HepG2 (cell line): ENCODE measurements around the gene CASKIN1. TPM values are rescaled to one million over a fixed set of nuclear protein-coding genes. Genes with fewer than 3 reads are reported as not detected.
A peak's percentile ranks its signal among the peaks of the same experiment; 100 is the strongest.

ENCODE experiments used
- ATAC-seq: fragments of 200-7000 bp; cut with Tn5 transposase; 3 replicates; pipeline ENCODE4 v1.9.1; 2020; ENCODE audit warnings: mild to moderate bottlenecking, moderate library complexity
- BruUV-seq: library from RNA; stranded (reverse); fragments of 400-500 nt; replicated peaks from 2 replicates; lab custom pipeline; 2021; lab: Mats Ljungman, UMichigan
- CTCF ChIA-PET: fragments of 300-600 bp; formaldehyde crosslinking; extraction: SDS; loops from one replicate; lab custom pipeline; 2021; ENCODE audit warnings: low total read pairs, inconsistent platforms, low intra/inter-chr PET ratio; lab: Yijun Ruan, JAX
- POLR2A ChIA-PET: fragments of 350-600 bp; sonication (Branson Sonifier 250); formaldehyde crosslinking; loops from one replicate; lab custom pipeline; 2020; ENCODE audit warnings: antibody characterized with exemption, inconsistent platforms; lab: Yijun Ruan, JAX
- DNase-seq: peaks from one replicate; pipeline ENCODE4 v3.0.0-alpha.2; 2015; ENCODE audit warnings: low spot score
- FAIRE-seq: peaks from 3 replicates; lab custom pipeline; 2011; peaks lifted over from hg19 to GRCh38; lab: Jason Lieb, UNC
- H2AFZ ChIP-seq: one replicate; pipeline ENCODE4 v1.6.1; 2011; ENCODE audit warnings: low read length, inconsistent platforms
- H3K27ac ChIP-seq: fragments of 300-600 bp; 3 replicates; pipeline ENCODE4 v1.8.0; 2011; ENCODE audit warnings: mixed run types, mild to moderate bottlenecking, mixed read lengths, low read length, inconsistent platforms; ENCODE audit not compliant: insufficient read depth; ENCODE audit errors: extremely low read length
- H3K27me3 ChIP-seq, 2 experiments: fragments of 200-600 bp in 1 of 2; 2 replicates in 1 of 2; 3 replicates in 1 of 2; pipeline versions ENCODE4 v1.6.0 to v1.8.0; 2011; ENCODE audit warnings: low read length in 2 of 2, mild to moderate bottlenecking in 2 of 2, moderate library complexity in 2 of 2, inconsistent platforms in 1 of 2; ENCODE audit not compliant: insufficient read depth in 2 of 2, control insufficient read depth in 1 of 2
- H3K36me3 ChIP-seq, 2 experiments: fragments of 200-600 bp in 1 of 2; replicated peaks in 1 of 2; 2 replicates in 1 of 2; 3 replicates in 1 of 2; pipeline versions ENCODE4 v1.5.1 to v1.8.0; 2011; ENCODE audit warnings: low read length in 2 of 2, inconsistent platforms in 1 of 2; ENCODE audit not compliant: insufficient read depth in 2 of 2, control insufficient read depth in 1 of 2
- H3K4me1 ChIP-seq: 2 replicates; pipeline ENCODE4 v1.5.1; 2012; ENCODE audit warnings: low read length, inconsistent platforms; ENCODE audit not compliant: insufficient read depth
- H3K4me2 ChIP-seq: 2 replicates; pipeline ENCODE4 v1.6.0; 2011; ENCODE audit warnings: low read depth, low read length, inconsistent platforms
- H3K4me3 ChIP-seq, 3 experiments: fragments of 200-600 bp in 1 of 3; sonication (generic), shearing (Covaris generic) in 1 of 3; replicated peaks in 1 of 3; 2 replicates each; pipeline ENCODE4 v1.5.1; 2011 to 2016; ENCODE audit warnings: low read length in 3 of 3, inconsistent platforms in 2 of 3, low read depth in 2 of 3, mild to moderate bottlenecking in 2 of 3, control low read depth in 1 of 3, mixed read lengths in 1 of 3; ENCODE audit not compliant: insufficient read depth in 1 of 3
- H3K79me2 ChIP-seq: one replicate; pipeline ENCODE4 v1.6.1; 2011; ENCODE audit warnings: low read length, inconsistent platforms; ENCODE audit not compliant: insufficient read depth
- H3K9ac ChIP-seq: 2 replicates; pipeline ENCODE4 v1.6.0; 2011; ENCODE audit warnings: mild to moderate bottlenecking, low read depth, low read length, inconsistent platforms; ENCODE audit not compliant: insufficient read depth
- H3K9me3 ChIP-seq: 2 replicates; pipeline ENCODE4 v1.5.1; 2012; ENCODE audit warnings: mild to moderate bottlenecking, low read length
- H4K20me1 ChIP-seq: 2 replicates; pipeline ENCODE4 v1.6.0; 2011; ENCODE audit warnings: inconsistent platforms, mild to moderate bottlenecking, low read length, moderate library complexity; ENCODE audit not compliant: insufficient read depth
- AGO2 ChIP-seq: fragments of 200-400 bp; formaldehyde crosslinking; optimal IDR thresholded peaks from 2 replicates; pipeline ENCODE3; 2017; ENCODE audit warnings: mild to moderate bottlenecking, low read depth, low read length, moderate library complexity
- ATF7 ChIP-seq, 2 experiments: fragments of 450-650 bp in 1 of 2; sonication (generic) in 1 of 2; formaldehyde crosslinking in 1 of 2; IDR thresholded peaks; 2 replicates each; pipeline versions ENCODE4 v1.4.0 to v1.6.1; 2016 to 2020; ENCODE audit warnings: antibody characterized with exemption in 1 of 2, mild to moderate bottlenecking in 1 of 2, missing genetic modification reagents in 1 of 2
- HCFC1 ChIP-seq: fragments of 150-350 bp; IDR thresholded peaks from 2 replicates; pipeline ENCODE4 v1.6.1; 2014; ENCODE audit warnings: low read depth, low read length
- PHF20 ChIP-seq: sonication (generic); formaldehyde crosslinking; IDR thresholded peaks from 2 replicates; pipeline ENCODE4 v1.5.0; 2020; ENCODE audit warnings: mild to moderate bottlenecking, missing genetic modification reagents
- SMAD1 ChIP-seq: sonication (generic); formaldehyde crosslinking; IDR thresholded peaks from 2 replicates; pipeline ENCODE4 v1.4.0; 2020; ENCODE audit warnings: missing genetic modification reagents, low read depth, mild to moderate bottlenecking, borderline replicate concordance
- ZFX ChIP-seq: sonication (generic); formaldehyde crosslinking; IDR thresholded peaks from 2 replicates; pipeline ENCODE4 v1.4.0; 2020; ENCODE audit warnings: mild to moderate bottlenecking, low read depth, missing genetic modification reagents, moderate library complexity
- ZMYM2 ChIP-seq: sonication (generic); formaldehyde crosslinking; IDR thresholded peaks from 2 replicates; pipeline ENCODE4 v1.8.0; 2022; ENCODE audit warnings: mild to moderate bottlenecking, missing genetic modification reagents
- ZNF263 ChIP-seq: sonication (generic); formaldehyde crosslinking; IDR thresholded peaks from 2 replicates; pipeline ENCODE4 v1.4.0; 2020; ENCODE audit warnings: missing genetic modification reagents
- ZNF589 ChIP-seq: sonication (generic); formaldehyde crosslinking; conservative IDR thresholded peaks from 2 replicates; pipeline ENCODE4 v1.8.0; 2022; ENCODE audit warnings: mild to moderate bottlenecking, moderate library complexity, missing genetic modification reagents
- ZNF737 ChIP-seq: sonication (generic); formaldehyde crosslinking; IDR thresholded peaks from 2 replicates; pipeline ENCODE4 v1.5.0; 2020; ENCODE audit warnings: missing genetic modification reagents, mild to moderate bottlenecking, borderline replicate concordance
- ZNF773 ChIP-seq: sonication (generic); formaldehyde crosslinking; IDR thresholded peaks from 2 replicates; pipeline ENCODE4 v1.4.0; 2020; ENCODE audit warnings: missing genetic modification reagents, borderline replicate concordance
- WGBS: methylation state at CpG from one replicate; pipeline ENCODE4 v1.1.6; 2017; ENCODE audit warnings: low lambda C conversion rate; 5-methylcytosine and 5-hydroxymethylcytosine counted together
- in situ Hi-C: cut with HindIII; loops from 2 replicates; pipeline ENCODE4 v1.10.0; 2017; ENCODE audit warnings: low pct_unique_long_range_greater_than_20kb; ENCODE audit not compliant: extremely low pct_ligation_motif_present
- intact Hi-C: fragments of 100-400 bp; cut with micrococcal nuclease; formaldehyde crosslinking; loops from one replicate; pipeline ENCODE4 v1.10.0; 2022; ENCODE audit not compliant: unreplicated experiment
- polyA plus RNA-seq, 8 experiments: library from polyadenylated mRNA; depleted of rRNA in 3 of 8; stranded (reverse) in 7 of 8; unstranded in 1 of 8; fragments of >200 nt; fragmentation: Illumina TruSeq in 4 of 8; extraction: Trizol in 4 of 8; gene quantifications; 2 replicates each; pipeline versions ENCODE4 v1.2.1 to v1.2.3, GENCODE V29; 2011 to 2016; ENCODE audit warnings: low read depth in 4 of 8, missing spikeins in 1 of 8, mixed read lengths in 1 of 8; ENCODE audit not compliant: insufficient read depth in 1 of 8
- total RNA-seq, 5 experiments: library from RNA; depleted of rRNA; stranded (reverse); fragments of >200 nt; fragmentation: Illumina TruSeq; extraction: Trizol; gene quantifications; 2 replicates each; pipeline ENCODE4 v1.2.3, GENCODE V29; 2016; ENCODE audit warnings: low read depth in 1 of 5
- TF ChIP-seq, protein P1 (sequence below): sonication (generic); formaldehyde crosslinking; IDR thresholded peaks from 2 replicates; pipeline ENCODE4 v1.5.0; 2020; ENCODE audit warnings: missing genetic modification reagents, mild to moderate bottlenecking, borderline replicate concordance
- TF ChIP-seq, protein P2 (sequence below): IDR thresholded peaks from 2 replicates; pipeline ENCODE4 v1.6.1; 2012; ENCODE audit warnings: low read length, improper control_type of control experiment

The CASKIN1 gene
- total and polyA plus RNA-seq, 2 of the 13 experiments (the other 11 are each of a cell fraction or from before 2014, with no cell fraction given): 1.2 to 2.2 TPM

DNA sequence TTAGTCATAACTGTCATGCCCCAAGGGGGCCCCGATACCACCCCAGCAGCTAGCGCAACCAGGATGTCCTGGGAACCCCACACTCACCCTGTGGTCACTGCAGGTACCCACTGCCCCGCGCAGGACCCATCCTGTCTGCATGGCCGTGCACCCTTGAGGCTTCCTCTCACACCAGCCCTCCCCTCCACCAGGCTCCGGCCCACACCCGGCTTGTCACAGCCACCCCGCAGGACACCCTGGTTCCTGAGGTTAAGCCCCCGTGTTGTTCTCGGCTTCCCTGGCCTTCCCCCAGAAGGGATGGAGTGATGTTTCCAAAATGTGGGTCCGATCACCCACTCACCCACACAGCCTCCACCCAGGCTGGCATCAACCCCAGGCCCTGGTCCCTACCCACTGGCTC, 47.4 kb upstream of the CASKIN1 start:
- Histone ChIP-seq H3K4me1 (peaks cover 10% of the 10 kb centered on the region), H3K9me3 (no peaks in the 10 kb centered on the region), H3K9ac (no peak overlapping the region), H3K27ac (no peak overlapping the region)
- BruUV-seq: no TSS peak
- in situ Hi-C loops: no loop called here
- no peak for FAIRE-seq
- DNase-seq: no peak
- CTCF ChIA-PET: no interaction called here
- WGBS: 98% methylated on average over 8 of the region's 11 CpGs
- TF ChIP-seq ZFX (CRISPR knock-in tag): no peak
- TF ChIP-seq ZNF589 (CRISPR knock-in tag): no peak
- no peak for TF ChIP-seq PHF20
- TF ChIP-seq, all 625 proteins: peak for 0
- POLR2A ChIA-PET: no interaction called here
- Histone ChIP-seq H3K4me3 (no peak overlapping the region), H3K79me2 (peaks cover 7% of the 10 kb centered on the region), H3K36me3 (peaks cover 25 to 47% of the 10 kb centered on the region in 2 experiments; a peak in 4 of 5 replicates), H2AFZ (no peak overlapping the region), H4K20me1 (no peaks in the 10 kb centered on the region), H3K27me3 (no peaks in the 10 kb centered on the region), H3K4me2 (no peak overlapping the region)
- no peak for ATAC-seq
- intact Hi-C loops: no loop called here

GRCh38 chr16:2243031-2243528, 46.7 kb upstream of the CASKIN1 start:
- CTCF ChIA-PET: no interaction called here
- no TSS peak for BruUV-seq
- TF ChIP-seq, protein P1, sequence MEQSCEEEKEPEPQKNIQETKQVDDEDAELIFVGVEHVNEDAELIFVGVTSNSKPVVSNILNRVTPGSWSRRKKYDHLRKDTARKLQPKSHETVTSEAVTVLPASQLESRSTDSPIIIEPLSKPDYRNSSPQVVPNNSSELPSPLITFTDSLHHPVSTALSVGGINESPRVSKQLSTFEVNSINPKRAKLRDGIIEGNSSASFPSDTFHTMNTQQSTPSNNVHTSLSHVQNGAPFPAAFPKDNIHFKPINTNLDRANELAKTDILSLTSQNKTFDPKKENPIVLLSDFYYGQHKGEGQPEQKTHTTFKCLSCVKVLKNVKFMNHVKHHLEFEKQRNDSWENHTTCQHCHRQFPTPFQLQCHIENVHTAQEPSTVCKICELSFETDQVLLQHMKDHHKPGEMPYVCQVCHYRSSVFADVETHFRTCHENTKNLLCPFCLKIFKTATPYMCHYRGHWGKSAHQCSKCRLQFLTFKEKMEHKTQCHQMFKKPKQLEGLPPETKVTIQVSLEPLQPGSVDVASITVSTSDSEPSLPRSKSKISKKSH: no peak
- TF ChIP-seq ZMYM2 (CRISPR knock-in tag): no peak
- no peak for TF ChIP-seq ATF7 (IDR thresholded peaks at IDR 0.05)
- no peak for TF ChIP-seq ATF7 (CRISPR knock-in tag; IDR thresholded peaks at IDR 0.05)
- TF ChIP-seq SMAD1 (CRISPR knock-in tag): no peak
- no peak for TF ChIP-seq ZNF773 (CRISPR knock-in tag)
- TF ChIP-seq ZNF263: no peak
- TF ChIP-seq, protein P2, sequence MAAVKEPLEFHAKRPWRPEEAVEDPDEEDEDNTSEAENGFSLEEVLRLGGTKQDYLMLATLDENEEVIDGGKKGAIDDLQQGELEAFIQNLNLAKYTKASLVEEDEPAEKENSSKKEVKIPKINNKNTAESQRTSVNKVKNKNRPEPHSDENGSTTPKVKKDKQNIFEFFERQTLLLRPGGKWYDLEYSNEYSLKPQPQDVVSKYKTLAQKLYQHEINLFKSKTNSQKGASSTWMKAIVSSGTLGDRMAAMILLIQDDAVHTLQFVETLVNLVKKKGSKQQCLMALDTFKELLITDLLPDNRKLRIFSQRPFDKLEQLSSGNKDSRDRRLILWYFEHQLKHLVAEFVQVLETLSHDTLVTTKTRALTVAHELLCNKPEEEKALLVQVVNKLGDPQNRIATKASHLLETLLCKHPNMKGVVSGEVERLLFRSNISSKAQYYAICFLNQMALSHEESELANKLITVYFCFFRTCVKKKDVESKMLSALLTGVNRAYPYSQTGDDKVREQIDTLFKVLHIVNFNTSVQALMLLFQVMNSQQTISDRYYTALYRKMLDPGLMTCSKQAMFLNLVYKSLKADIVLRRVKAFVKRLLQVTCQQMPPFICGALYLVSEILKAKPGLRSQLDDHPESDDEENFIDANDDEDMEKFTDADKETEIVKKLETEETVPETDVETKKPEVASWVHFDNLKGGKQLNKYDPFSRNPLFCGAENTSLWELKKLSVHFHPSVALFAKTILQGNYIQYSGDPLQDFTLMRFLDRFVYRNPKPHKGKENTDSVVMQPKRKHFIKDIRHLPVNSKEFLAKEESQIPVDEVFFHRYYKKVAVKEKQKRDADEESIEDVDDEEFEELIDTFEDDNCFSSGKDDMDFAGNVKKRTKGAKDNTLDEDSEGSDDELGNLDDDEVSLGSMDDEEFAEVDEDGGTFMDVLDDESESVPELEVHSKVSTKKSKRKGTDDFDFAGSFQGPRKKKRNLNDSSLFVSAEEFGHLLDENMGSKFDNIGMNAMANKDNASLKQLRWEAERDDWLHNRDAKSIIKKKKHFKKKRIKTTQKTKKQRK: no peak
- peak; percentile 76 for TF ChIP-seq AGO2
- no peak for TF ChIP-seq HCFC1
- no peak for TF ChIP-seq ZNF737

More at GRCh38 chr16:2243031-2243528, 46.7 kb upstream of the CASKIN1 start:
- ATAC-seq: peak; percentile 21
- peaks cover under 1% of the 10 kb centered on the region for H3K79me2 ChIP-seq
- FAIRE-seq: no peak
- 96% methylated on average over 14 of the region's 19 CpGs for WGBS
- no peak overlapping the region for H3K4me3 ChIP-seq
- H3K27ac ChIP-seq: no peak overlapping the region
- intact Hi-C loops: no loop called here
- peaks cover 17% of the 10 kb centered on the region for H3K4me1 ChIP-seq
- no peak overlapping the region for H2AFZ ChIP-seq
- POLR2A ChIA-PET: interaction anchor here (0.6 kb wide), 1 partner anchor 662 kb away, joined by 3 read pairs; no protein-coding TSS in a partner anchor
- peaks cover 25 to 47% of the 10 kb centered on the region in 2 experiments; a peak in 4 of 5 replicates for H3K36me3 ChIP-seq
- no peaks in the 10 kb centered on the region for H3K27me3 ChIP-seq
- DNase-seq: no peak
- H3K9me3 ChIP-seq: no peaks in the 10 kb centered on the region
- 0 out of 2 replicates have a peak, but pooled peaks cover 2% of the 10 kb centered on the region for H4K20me1 ChIP-seq
- H3K4me2 ChIP-seq: no peak overlapping the region
- H3K9ac ChIP-seq: no peak overlapping the region
- in situ Hi-C loops: no loop called here
